Adrenal gland (tissue), 12 donors: ENCODE measurements around the gene SLC10A2. TPM values are rescaled to one million over a fixed set of nuclear protein-coding genes. Genes with fewer than 3 reads are reported as not detected.

ENCODE experiments used
- DNase-seq, 7 donors: peaks; one replicate each; pipeline ENCODE4 v3.0.0-alpha.2; 2019 to 2020
- H3K27ac ChIP-seq, 5 donors: fragments of 200-600 bp; sonication (generic) in 4 of 5; 1 replicate in 3 of 5; 2 replicates in 2 of 5; pipeline versions ENCODE4 v1.5.1 to v1.8.0; 2016 to 2020; ENCODE audit warnings: mild to moderate bottlenecking in 1 of 5
- H3K27me3 ChIP-seq: fragments of 200-600 bp; 2 replicates; pipeline ENCODE4 v1.8.0; 2021
- H3K36me3 ChIP-seq, 2 donors: fragments of 200-600 bp; replicated peaks in 1 of 2; 1 replicate in 1 of 2; 2 replicates in 1 of 2; pipeline versions ENCODE4 v1.5.1 to v1.8.0; 2018 to 2022
- H3K4me1 ChIP-seq, 2 donors: fragments of 200-600 bp; replicated peaks in 1 of 2; 1 replicate in 1 of 2; 2 replicates in 1 of 2; pipeline versions ENCODE4 v1.5.1 to v1.8.0; 2018 to 2021
- H3K4me3 ChIP-seq, 4 donors: fragments of 200-600 bp; sonication (generic) in 3 of 4; one replicate each; pipeline ENCODE4 v1.5.1; 2016 to 2018
- H3K9me3 ChIP-seq, 3 donors: fragments of 200-600 bp; sonication (generic) in 1 of 3; replicated peaks in 1 of 3; 1 replicate in 2 of 3; 2 replicates in 1 of 3; pipeline versions ENCODE4 v1.5.1 to v1.8.0; 2016 to 2021
- CTCF ChIP-seq, 6 experiments: fragments of 450-650 bp in 4 of 6; fragments of 200-600 bp in 2 of 6; sonication (generic) in 1 of 6; IDR thresholded peaks; 1 replicate in 5 of 6; 2 replicates in 1 of 6; pipeline versions ENCODE4 v1.5.1 to v1.8.0; 2016 to 2021; ENCODE audit warnings: antibody characterized with exemption in 6 of 6, mild to moderate bottlenecking in 2 of 6, moderate library complexity in 1 of 6
- POLR2A ChIP-seq, 2 donors: fragments of 450-650 bp; IDR thresholded peaks; one replicate each; pipeline ENCODE4 v1.6.1; 2017; ENCODE audit warnings: antibody characterized with exemption in 2 of 2, mild to moderate bottlenecking in 2 of 2, moderate library complexity in 1 of 2
- WGBS, 4 donors: extraction: QIAGEN DNeasy Blood & Tissue Kit in 2 of 4; methylation state at CpG; one replicate each; pipeline versions ENCODE4 v1.1.5 to v1.1.7; 2013 to 2017; 5-methylcytosine and 5-hydroxymethylcytosine counted together
- intact Hi-C, 2 donors: fragments of 100-400 bp; cut with DNase I; formaldehyde crosslinking; loops; one replicate each; pipeline versions ENCODE4 v1.14.1 to v1.15.0; 2022 to 2023
- polyA plus RNA-seq, 3 donors: library from polyadenylated mRNA; stranded (reverse); fragments of 200-250 nt in 2 of 3; fragments of 350-450 nt in 1 of 3; fragmentation: Illumina TruSeq in 1 of 3; extraction: RNeasy Lipid Tissue Mini Kit (QIAGEN cat#74804) in 1 of 3; gene quantifications; one replicate each; pipeline ENCODE4 v1.2.3, GENCODE V29; 2013 to 2014
- total RNA-seq, 9 donors: library from RNA; depleted of rRNA in 4 of 9; stranded (reverse); fragments of >200 nt in 4 of 9; fragments of 120-200 nt in 1 of 9; fragmentation: NEBNext Ultra II Directional in 1 of 9; extraction: Animal tissue kit (Norgen Biotek cat#: 25700) in 1 of 9; gene quantifications; one replicate each; pipeline versions ENCODE4 v1.1.0 to v1.2.4, GENCODE V29; 2013 to 2023
- donor health status: healthy with polysubstance abuse.
- donor health status: Bipolar disorder and iron deficiency.
- donor health status: DM: yes; HTN: yes; CAD: no.
- donor health status: DM: no; HTN: no; CAD: no.
- donor health status: DM: no; HTN: no; CAD: no.
- donor health status: DM: yes; HTN: yes; CAD: no.

The SLC10A2 gene
- total and polyA plus RNA-seq, 12 donors, result not detected

GRCh38 chr13:103046676-103047075 lies 19.5 kb downstream of the SLC10A2 start:
- TF ChIP-seq CTCF (IDR thresholded peaks at IDR 0.05), result no peak
- no peak for TF ChIP-seq POLR2A (IDR thresholded peaks at IDR 0.05)
- Histone ChIP-seq H3K4me1 (no peaks in the 10 kb centered on the region), H3K4me3 (no peak overlapping the region), H3K36me3 (no peaks in the 10 kb centered on the region), H3K27me3 (no peaks in the 10 kb centered on the region), H3K9me3 (no peaks in the 10 kb centered on the region), H3K27ac (no peak overlapping the region)
- 77 to 87% (median 82%) methylated on average over 4 of the region's 4 CpGs for WGBS, 4 donors
- no peak for DNase-seq
- intact Hi-C loops, result no loop called here

GRCh38 chr13:103044056-103044455 lies 22.2 kb downstream of the SLC10A2 start:
- Histone ChIP-seq H3K36me3 (no peaks in the 10 kb centered on the region), H3K4me3 (no peak overlapping the region), H3K9me3 (no peaks in the 10 kb centered on the region), H3K4me1 (no peaks in the 10 kb centered on the region), H3K27ac (no peak overlapping the region), H3K27me3 (no peaks in the 10 kb centered on the region)
- no peak for DNase-seq
- 76 to 86% (median 83%) methylated on average over 3 of the region's 3 CpGs for WGBS, 4 donors
- no peak for TF ChIP-seq POLR2A (IDR thresholded peaks at IDR 0.05)
- TF ChIP-seq CTCF (IDR thresholded peaks at IDR 0.05), result no peak
- intact Hi-C loops, result no loop called here

GRCh38 chr13:103040006-103040405 lies 26.2 kb downstream of the SLC10A2 start:
- no peaks in the 10 kb centered on the region for H3K9me3 ChIP-seq
- no peaks in the 10 kb centered on the region for H3K4me1 ChIP-seq
- no peak overlapping the region for H3K27ac ChIP-seq
- no peaks in the 10 kb centered on the region for H3K27me3 ChIP-seq
- DNase-seq, result no peak
- intact Hi-C loops, result no loop called here
- no peak overlapping the region for H3K4me3 ChIP-seq
- H3K36me3 ChIP-seq, result no peaks in the 10 kb centered on the region
- 70 to 89% (median 86%) methylated on average over 1 of the region's 1 CpG for WGBS, 4 donors
- no peak for TF ChIP-seq CTCF (IDR thresholded peaks at IDR 0.05)
- no peak for TF ChIP-seq POLR2A (IDR thresholded peaks at IDR 0.05)

GRCh38 chr13:103039183-103039582 lies 27.0 kb downstream of the SLC10A2 start:
- Histone ChIP-seq H3K36me3 (no peaks in the 10 kb centered on the region), H3K9me3 (no peaks in the 10 kb centered on the region), H3K4me3 (no peak overlapping the region), H3K27ac (no peak overlapping the region), H3K27me3 (no peaks in the 10 kb centered on the region), H3K4me1 (peaks cover 0 to 6% of the 10 kb centered on the region in 2 donors)
- 65 to 74% (median 69%) methylated on average over 2 of the region's 2 CpGs for WGBS, 4 donors
- no peak for DNase-seq
- TF ChIP-seq POLR2A (IDR thresholded peaks at IDR 0.05) (no peak), CTCF (IDR thresholded peaks at IDR 0.05) (no peak)
- intact Hi-C loops, result no loop called here
